NCI-H146 (cell line): ENCODE data around the gene CORIN.
A peak's percentile ranks its signal among the peaks of the same experiment; 100 is the strongest.

Experiments used
- DNase-seq: peaks from one replicate; lab custom pipeline; 2025; lab: John Stamatoyannopoulos, UW

Gene CORIN

GRCh38 chr4:47837908-47838294 is at the start of gene CORIN:
Gene CORIN, minus strand, starts transcription at chr4:47838067. Its CDS starts 118 bp downstream, at chr4:47837949.
- DNase-seq = peak; percentile 49

- no peak for DNase-seq
Measured at GRCh38 chr4:47882228-47882627, 44.4 kb upstream of the CORIN start.

GRCh38 chr4:47879458-47879857 is 41.6 kb upstream of the CORIN start:
- DNase-seq = no peak

GRCh38 chr4:47876784-47877546 is 39.1 kb upstream of the CORIN start:
- DNase-seq = no peak

GRCh38 chr4:47876310-47876709 is 38.4 kb upstream of the CORIN start:
- no peak for DNase-seq

GRCh38 chr4:47873877-47874541 is 36.1 kb upstream of the CORIN start:
- no peak for DNase-seq

- DNase-seq = no peak
Measured at GRCh38 chr4:47863486-47863885, 25.6 kb upstream of the CORIN start.

GRCh38 chr4:47862297-47862696 is 24.4 kb upstream of the CORIN start:
- no peak for DNase-seq

GRCh38 chr4:47860305-47860704 is 22.4 kb upstream of the CORIN start:
- no peak for DNase-seq

GRCh38 chr4:47858006-47858405 is 20.1 kb upstream of the CORIN start:
- no peak for DNase-seq

GRCh38 chr4:47856713-47857112 is 18.8 kb upstream of the CORIN start:
- no peak for DNase-seq

- no peak for DNase-seq
Measured at GRCh38 chr4:47855350-47855749, 17.5 kb upstream of the CORIN start.

GRCh38 chr4:47852136-47852535 is 14.3 kb upstream of the CORIN start:
- no peak for DNase-seq

- DNase-seq = no peak
Measured at GRCh38 chr4:47849466-47849865, 11.6 kb upstream of the CORIN start.

GRCh38 chr4:47848041-47848440 is 10.2 kb upstream of the CORIN start:
- DNase-seq = no peak

GRCh38 chr4:47842985-47843384 is 5.1 kb upstream of the CORIN start:
- DNase-seq = no peak

- no peak for DNase-seq
Measured at GRCh38 chr4:47840291-47840690, 2.4 kb upstream of the CORIN start.

- DNase-seq = no peak
Measured at GRCh38 chr4:47839259-47839658, 1.4 kb upstream of the CORIN start.

GRCh38 chr4:47838445-47838844 is 578 bp upstream of the CORIN start:
- no peak for DNase-seq

GRCh38 chr4:47837094-47837907 is 566 bp downstream of the CORIN start:
- DNase-seq = peak; percentile 80

- DNase-seq = peak; percentile 89
Measured at GRCh38 chr4:47836641-47837093, 1.2 kb downstream of the CORIN start.

GRCh38 chr4:47835494-47835893 is 2.4 kb downstream of the CORIN start:
- no peak for DNase-seq
